ENCODE data around the gene AP1M1.

AP1M1 gene

GRCh38 chr19:16235811-16236652, 38.3 kb downstream of the AP1M1 start:
- peaks cover 25% of the 10 kb centered on the region for H3K36me3 ChIP-seq (ENCODE audit: insufficient read depth, low read length)
- no peak overlapping the region for H3K27ac ChIP-seq (ENCODE audit: low read depth, low read length)

GRCh38 chr19:16244091-16244490, 46.4 kb downstream of the AP1M1 start:
- Histone ChIP-seq H3K9ac (ENCODE audit: low read length) (no peak overlapping the region), H3K27ac (ENCODE audit: low read depth, low read length) (no peak overlapping the region), H3K4me3 (ENCODE audit: low read depth in 1 of 2, low read length in 2 of 2) (no peak overlapping the region), H3K9me3 (ENCODE audit: low read length) (no peaks in the 10 kb centered on the region), H3K4me1 (ENCODE audit: insufficient read depth, low read length) (peaks cover 4% of the 10 kb centered on the region), H3K27me3 (ENCODE audit: control insufficient read depth in 1 of 2, insufficient read depth in 2 of 2, low read length in 2 of 2) (no peaks in the 10 kb centered on the region), H3K36me3 (ENCODE audit: insufficient read depth, low read length) (no peaks in the 10 kb centered on the region)

More at GRCh38 chr19:16235811-16236652, 38.3 kb downstream of the AP1M1 start:
- Histone ChIP-seq H3K27me3 (ENCODE audit: control insufficient read depth in 1 of 2, insufficient read depth in 2 of 2, low read length in 2 of 2) (no peaks in the 10 kb centered on the region), H3K4me3 (ENCODE audit: low read depth in 1 of 2, low read length in 2 of 2) (no peak overlapping the region), H3K9me3 (ENCODE audit: low read length) (no peaks in the 10 kb centered on the region), H3K9ac (ENCODE audit: low read length) (no peak overlapping the region), H3K4me1 (ENCODE audit: insufficient read depth, low read length) (no peaks in the 10 kb centered on the region)

GRCh38 chr19:16247353-16248182, 49.9 kb downstream of the AP1M1 start:
- no peak overlapping the region for H3K9ac ChIP-seq (ENCODE audit: low read length)
- no peaks in the 10 kb centered on the region for H3K9me3 ChIP-seq (ENCODE audit: low read length)
- no peaks in the 10 kb centered on the region for H3K27me3 ChIP-seq (ENCODE audit: control insufficient read depth in 1 of 2, insufficient read depth in 2 of 2, low read length in 2 of 2)
- H3K4me3 ChIP-seq (ENCODE audit: low read depth in 1 of 2, low read length in 2 of 2), result no peak overlapping the region
- H3K4me1 ChIP-seq (ENCODE audit: insufficient read depth, low read length), result peaks cover 4% of the 10 kb centered on the region
- H3K27ac ChIP-seq (ENCODE audit: low read depth, low read length), result no peak overlapping the region
- no peaks in the 10 kb centered on the region for H3K36me3 ChIP-seq (ENCODE audit: insufficient read depth, low read length)

- Histone ChIP-seq H3K9me3 (ENCODE audit: low read length) (no peaks in the 10 kb centered on the region), H3K4me3 (ENCODE audit: low read depth in 1 of 2, low read length in 2 of 2) (no peak overlapping the region), H3K4me1 (ENCODE audit: insufficient read depth, low read length) (peaks cover 4% of the 10 kb centered on the region), H3K9ac (ENCODE audit: low read length) (no peak overlapping the region), H3K36me3 (ENCODE audit: insufficient read depth, low read length) (no peaks in the 10 kb centered on the region), H3K27ac (ENCODE audit: low read depth, low read length) (no peak overlapping the region), H3K27me3 (ENCODE audit: control insufficient read depth in 1 of 2, insufficient read depth in 2 of 2, low read length in 2 of 2) (no peaks in the 10 kb centered on the region)
These were observed 50.8 kb downstream of the AP1M1 start for GRCh38 chr19:16248380-16249023.

GRCh38 chr19:16249826-16250404, 52.2 kb downstream of the AP1M1 start:
- Histone ChIP-seq H3K4me1 (ENCODE audit: insufficient read depth, low read length) (peaks cover 4% of the 10 kb centered on the region), H3K27ac (ENCODE audit: low read depth, low read length) (no peak overlapping the region)

GRCh38 chr19:16252459-16253205, 54.9 kb downstream of the AP1M1 start:
- H3K27ac ChIP-seq (ENCODE audit: low read depth, low read length), result no peak overlapping the region

More at GRCh38 chr19:16249826-16250404, 52.2 kb downstream of the AP1M1 start:
- Histone ChIP-seq H3K4me3 (ENCODE audit: low read depth in 1 of 2, low read length in 2 of 2) (no peak overlapping the region), H3K9me3 (ENCODE audit: low read length) (no peaks in the 10 kb centered on the region), H3K9ac (ENCODE audit: low read length) (no peak overlapping the region), H3K36me3 (ENCODE audit: insufficient read depth, low read length) (no peaks in the 10 kb centered on the region), H3K27me3 (ENCODE audit: control insufficient read depth in 1 of 2, insufficient read depth in 2 of 2, low read length in 2 of 2) (no peaks in the 10 kb centered on the region)

GRCh38 chr19:16254851-16255408, 57.2 kb downstream of the AP1M1 start:
- Histone ChIP-seq H3K9me3 (ENCODE audit: low read length) (no peaks in the 10 kb centered on the region), H3K36me3 (ENCODE audit: insufficient read depth, low read length) (no peaks in the 10 kb centered on the region), H3K27ac (ENCODE audit: low read depth, low read length) (no peak overlapping the region), H3K4me3 (ENCODE audit: low read depth in 1 of 2, low read length in 2 of 2) (no peak overlapping the region), H3K4me1 (ENCODE audit: insufficient read depth, low read length) (peaks cover 7% of the 10 kb centered on the region), H3K27me3 (ENCODE audit: control insufficient read depth in 1 of 2, insufficient read depth in 2 of 2, low read length in 2 of 2) (no peaks in the 10 kb centered on the region), H3K9ac (ENCODE audit: low read length) (no peak overlapping the region)

More at GRCh38 chr19:16252459-16253205, 54.9 kb downstream of the AP1M1 start:
- no peaks in the 10 kb centered on the region for H3K4me1 ChIP-seq (ENCODE audit: insufficient read depth, low read length)
- no peak overlapping the region for H3K9ac ChIP-seq (ENCODE audit: low read length)
- no peaks in the 10 kb centered on the region for H3K27me3 ChIP-seq (ENCODE audit: control insufficient read depth in 1 of 2, insufficient read depth in 2 of 2, low read length in 2 of 2)
- H3K4me3 ChIP-seq (ENCODE audit: low read depth in 1 of 2, low read length in 2 of 2), result no peak overlapping the region
- H3K36me3 ChIP-seq (ENCODE audit: insufficient read depth, low read length), result no peaks in the 10 kb centered on the region
- no peaks in the 10 kb centered on the region for H3K9me3 ChIP-seq (ENCODE audit: low read length)

- H3K27me3 ChIP-seq (ENCODE audit: control insufficient read depth in 1 of 2, insufficient read depth in 2 of 2, low read length in 2 of 2), result no peaks in the 10 kb centered on the region
- no peak overlapping the region for H3K27ac ChIP-seq (ENCODE audit: low read depth, low read length)
- H3K9ac ChIP-seq (ENCODE audit: low read length), result no peak overlapping the region
- peaks cover 7% of the 10 kb centered on the region for H3K4me1 ChIP-seq (ENCODE audit: insufficient read depth, low read length)
- no peaks in the 10 kb centered on the region for H3K9me3 ChIP-seq (ENCODE audit: low read length)
- H3K36me3 ChIP-seq (ENCODE audit: insufficient read depth, low read length), result no peaks in the 10 kb centered on the region
- no peak overlapping the region for H3K4me3 ChIP-seq (ENCODE audit: low read depth in 1 of 2, low read length in 2 of 2)
These were observed 59.8 kb downstream of the AP1M1 start for GRCh38 chr19:16257509-16258002.

- peaks cover 7% of the 10 kb centered on the region for H3K4me1 ChIP-seq (ENCODE audit: insufficient read depth, low read length)
These were observed 60.8 kb downstream of the AP1M1 start for GRCh38 chr19:16258440-16258903.

More at GRCh38 chr19:16258440-16258903, 60.8 kb downstream of the AP1M1 start:
- H3K9ac ChIP-seq (ENCODE audit: low read length), result no peak overlapping the region
- H3K27me3 ChIP-seq (ENCODE audit: control insufficient read depth in 1 of 2, insufficient read depth in 2 of 2, low read length in 2 of 2), result no peaks in the 10 kb centered on the region
- no peak overlapping the region for H3K27ac ChIP-seq (ENCODE audit: low read depth, low read length)
- H3K4me3 ChIP-seq (ENCODE audit: low read depth in 1 of 2, low read length in 2 of 2), result no peak overlapping the region
- H3K36me3 ChIP-seq (ENCODE audit: insufficient read depth, low read length), result no peaks in the 10 kb centered on the region
- no peaks in the 10 kb centered on the region for H3K9me3 ChIP-seq (ENCODE audit: low read length)

Data from muscle layer of colon (tissue), 2 donors.